Amniotic epithelial cell (primary cell): ENCODE measurements around the gene PGM1.

Experiments
- DNase-seq: peaks from one replicate; pipeline ENCODE4 v3.0.0-alpha.2; 2010; ENCODE audit warnings: low read depth

Gene PGM1

GRCh38 chr1:63633281-63633680 is 40.1 kb downstream of the PGM1 start:
- no peak for DNase-seq

GRCh38 chr1:63634471-63634870 is 41.3 kb downstream of the PGM1 start:
- DNase-seq, result peak; percentile 31

GRCh38 chr1:63635681-63636080 is 42.5 kb downstream of the PGM1 start:
- peak; percentile 88 for DNase-seq

- DNase-seq, result no peak
Measured at GRCh38 chr1:63636192-63637105, 43.2 kb downstream of the PGM1 start.

- no peak for DNase-seq
Measured at GRCh38 chr1:63638471-63638870, 45.3 kb downstream of the PGM1 start.

GRCh38 chr1:63638875-63639274 is 45.7 kb downstream of the PGM1 start:
- no peak for DNase-seq

GRCh38 chr1:63640633-63641567 is 47.7 kb downstream of the PGM1 start:
- DNase-seq, result no peak

- no peak for DNase-seq
Measured at GRCh38 chr1:63641615-63642014, 48.4 kb downstream of the PGM1 start.

GRCh38 chr1:63642901-63643300 is 49.7 kb downstream of the PGM1 start:
- no peak for DNase-seq

GRCh38 chr1:63643517-63643916 is 50.3 kb downstream of the PGM1 start:
- DNase-seq, result no peak

GRCh38 chr1:63643926-63644325 is 50.7 kb downstream of the PGM1 start:
- DNase-seq, result no peak

GRCh38 chr1:63645317-63645716 is 52.1 kb downstream of the PGM1 start:
- DNase-seq, result no peak

GRCh38 chr1:63648689-63649088 is 55.5 kb downstream of the PGM1 start:
- DNase-seq, result no peak

GRCh38 chr1:63651161-63651701 is 58.0 kb downstream of the PGM1 start:
- peak; percentile 79 for DNase-seq

GRCh38 chr1:63653976-63654375 is 60.8 kb downstream of the PGM1 start:
- DNase-seq, result no peak

GRCh38 chr1:63659448-63659847 is 66.2 kb downstream of the PGM1 start:
- no peak for DNase-seq

GRCh38 chr1:63662056-63662836 is 69.0 kb downstream of the PGM1 start:
- peak; percentile 84 for DNase-seq

- peak; percentile 48 for DNase-seq
Measured at GRCh38 chr1:63662841-63663240, 69.6 kb downstream of the PGM1 start.

- DNase-seq, result peak; percentile 53
Measured at GRCh38 chr1:63663301-63663700, 70.1 kb downstream of the PGM1 start.

- DNase-seq, result no peak
Measured at GRCh38 chr1:63663873-63664272, 70.7 kb downstream of the PGM1 start.

GRCh38 chr1:63664742-63665141 is 71.5 kb downstream of the PGM1 start:
- no peak for DNase-seq

GRCh38 chr1:63665410-63665809 is 72.2 kb downstream of the PGM1 start:
- DNase-seq, result no peak
